Measurements from ENCODE around the gene SIAH1. TPM values are rescaled to one million over a fixed set of nuclear protein-coding genes. Genes with fewer than 3 reads are reported as not detected.

SIAH1 gene
- total and polyA plus RNA-seq, 12 donors = 9.9 to 27.5 (median 17.6) TPM

DNA sequence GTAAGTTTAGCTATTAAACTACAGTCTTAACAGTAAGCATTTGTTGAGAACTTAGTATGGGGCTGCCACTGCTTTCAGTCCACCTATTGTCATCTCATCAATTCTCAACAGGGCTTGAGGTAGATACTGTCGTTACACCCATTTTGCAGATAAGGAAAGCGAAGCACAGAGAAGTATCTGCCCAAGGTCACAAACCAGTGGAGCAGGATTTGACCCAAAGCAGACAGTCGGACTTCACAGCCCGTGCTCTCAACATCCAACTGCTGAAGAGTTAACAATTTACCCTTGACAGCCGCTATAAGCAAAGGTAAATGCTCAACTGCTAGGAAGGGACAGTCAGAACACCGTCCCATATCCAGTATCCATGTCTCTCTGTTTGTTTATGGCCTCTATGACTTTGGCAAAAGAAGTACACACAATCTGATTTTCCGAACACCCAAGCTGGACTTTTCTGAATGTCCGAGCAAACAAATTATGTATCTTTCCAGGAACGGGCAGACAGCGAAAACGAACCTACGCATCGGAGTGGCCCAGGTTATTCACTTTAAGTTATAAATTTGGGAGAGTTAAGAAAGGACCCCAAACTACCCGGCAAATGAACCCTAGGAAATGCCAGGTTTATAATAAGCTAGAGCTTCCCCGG lies 1.2 kb downstream of the SIAH1 start:
- Histone ChIP-seq H3K27ac (peak overlapping the region; percentile 48 to 100 (median 99)), H3K4me1 (replicated peaks in 1 of 2) (peaks cover 35 to 41% of the 10 kb centered on the region in 2 donors), H3K4me3 (peak overlapping the region; percentile 36 to 98 (median 68)), H3K9me3 (replicated peaks in 1 of 3) (no peaks in the 10 kb centered on the region), H3K36me3 (replicated peaks in 1 of 2) (no peaks in the 10 kb centered on the region), H3K27me3 (no peaks in the 10 kb centered on the region)
- peak in 6 of 7 donors; percentile 23 to 56 (median 25) for DNase-seq
- WGBS, 4 donors = 1 to 2% (median 2%) methylated on average over 12 to 15 of the region's 15 CpGs
- intact Hi-C loops (cut with DNase I) = no loop called here
- no peak for TF ChIP-seq POLR2A (IDR thresholded peaks at IDR 0.05)
- TF ChIP-seq, protein P1, sequence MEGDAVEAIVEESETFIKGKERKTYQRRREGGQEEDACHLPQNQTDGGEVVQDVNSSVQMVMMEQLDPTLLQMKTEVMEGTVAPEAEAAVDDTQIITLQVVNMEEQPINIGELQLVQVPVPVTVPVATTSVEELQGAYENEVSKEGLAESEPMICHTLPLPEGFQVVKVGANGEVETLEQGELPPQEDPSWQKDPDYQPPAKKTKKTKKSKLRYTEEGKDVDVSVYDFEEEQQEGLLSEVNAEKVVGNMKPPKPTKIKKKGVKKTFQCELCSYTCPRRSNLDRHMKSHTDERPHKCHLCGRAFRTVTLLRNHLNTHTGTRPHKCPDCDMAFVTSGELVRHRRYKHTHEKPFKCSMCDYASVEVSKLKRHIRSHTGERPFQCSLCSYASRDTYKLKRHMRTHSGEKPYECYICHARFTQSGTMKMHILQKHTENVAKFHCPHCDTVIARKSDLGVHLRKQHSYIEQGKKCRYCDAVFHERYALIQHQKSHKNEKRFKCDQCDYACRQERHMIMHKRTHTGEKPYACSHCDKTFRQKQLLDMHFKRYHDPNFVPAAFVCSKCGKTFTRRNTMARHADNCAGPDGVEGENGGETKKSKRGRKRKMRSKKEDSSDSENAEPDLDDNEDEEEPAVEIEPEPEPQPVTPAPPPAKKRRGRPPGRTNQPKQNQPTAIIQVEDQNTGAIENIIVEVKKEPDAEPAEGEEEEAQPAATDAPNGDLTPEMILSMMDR (IDR thresholded peaks at IDR 0.05) = no peak

GRCh38 chr16:48383009-48383876 lies 2.0 kb downstream of the SIAH1 start:
- no peaks in the 10 kb centered on the region for H3K27me3 ChIP-seq
- H3K9me3 ChIP-seq (replicated peaks in 1 of 3) = no peaks in the 10 kb centered on the region
- TF ChIP-seq POLR2A (IDR thresholded peaks at IDR 0.05) = no peak
- TF ChIP-seq, protein P1 (IDR thresholded peaks at IDR 0.05) = no peak
- 24 to 35% (median 30%) methylated on average over 6 of the region's 6 CpGs for WGBS, 4 donors
- H3K36me3 ChIP-seq (replicated peaks in 1 of 2) = no peaks in the 10 kb centered on the region
- H3K4me1 ChIP-seq (replicated peaks in 1 of 2) = peaks cover 41 to 48% of the 10 kb centered on the region in 2 donors
- intact Hi-C loops (cut with DNase I) = no loop called here
- DNase-seq = peak in 1 of 7 donors; percentile 35
- H3K27ac ChIP-seq = peak overlapping the region; percentile 47 to 100 (median 99)
- peak overlapping the region in 3 of 4 donors; percentile 46 to 98 (median 90) for H3K4me3 ChIP-seq

DNA sequence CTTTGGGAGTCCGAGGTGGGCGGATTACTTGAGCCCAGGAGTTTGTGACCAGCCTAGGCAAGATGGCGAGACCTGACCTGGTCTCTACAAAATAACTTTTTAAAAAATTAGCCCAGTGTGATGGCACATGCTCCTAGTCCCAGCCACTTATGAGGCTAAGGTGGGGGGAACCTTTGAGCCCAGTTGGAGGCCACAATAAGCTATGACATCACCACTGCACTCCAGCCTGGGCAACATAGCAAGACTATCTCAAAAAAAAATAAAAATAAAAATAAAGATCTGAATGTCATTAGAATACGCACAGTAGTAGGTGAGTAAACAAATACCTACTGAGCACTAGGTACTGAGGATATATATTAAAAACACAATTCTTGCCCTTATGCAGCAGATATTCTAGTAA lies 3.1 kb downstream of the SIAH1 start:
- Histone ChIP-seq H3K27me3 (no peaks in the 10 kb centered on the region), H3K27ac (no peak overlapping the region), H3K9me3 (replicated peaks in 1 of 3) (no peaks in the 10 kb centered on the region), H3K4me1 (replicated peaks in 1 of 2) (peaks cover 43 to 55% of the 10 kb centered on the region in 2 donors), H3K36me3 (replicated peaks in 1 of 2) (no peaks in the 10 kb centered on the region), H3K4me3 (no peak overlapping the region)
- peak in 1 of 7 donors; percentile 42 for DNase-seq
- 94 to 100% (median 97%) methylated on average over 4 of the region's 4 CpGs for WGBS, 4 donors
- intact Hi-C loops (cut with DNase I) = no loop called here
- no peak for TF ChIP-seq POLR2A (IDR thresholded peaks at IDR 0.05)
- TF ChIP-seq, protein P1 (IDR thresholded peaks at IDR 0.05) = no peak

DNA sequence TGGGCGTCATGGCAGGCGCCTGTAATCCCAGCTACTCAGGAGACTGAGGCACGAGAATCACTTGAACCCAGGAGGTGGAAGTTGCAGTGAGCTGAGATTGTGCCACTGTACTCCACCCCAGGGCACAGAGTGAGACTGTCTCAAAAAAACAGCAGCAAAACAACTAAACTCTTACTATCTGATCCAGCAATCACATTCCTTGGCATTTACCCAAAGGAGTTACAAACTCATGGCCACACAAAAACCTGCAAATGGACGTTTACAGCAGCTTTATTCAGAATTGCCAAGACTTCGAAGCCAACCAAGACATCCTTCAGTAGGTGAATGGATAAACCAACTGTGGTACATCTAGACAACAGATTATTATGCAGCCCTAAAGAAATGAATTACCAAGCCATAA lies 4.0 kb downstream of the SIAH1 start:
- Histone ChIP-seq H3K27ac (peak overlapping the region in 3 of 5 donors; percentile 13 to 39 (median 19)), H3K4me1 (replicated peaks in 1 of 2) (peaks cover 38 to 64% of the 10 kb centered on the region in 2 donors), H3K27me3 (no peaks in the 10 kb centered on the region), H3K36me3 (replicated peaks in 1 of 2) (no peaks in the 10 kb centered on the region), H3K4me3 (no peak overlapping the region), H3K9me3 (replicated peaks in 1 of 3) (no peaks in the 10 kb centered on the region)
- DNase-seq = peak in 3 of 7 donors; percentile 30 to 43 (median 41)
- 42 to 52% (median 48%) methylated on average over 5 of the region's 5 CpGs for WGBS, 4 donors
- intact Hi-C loops (cut with DNase I) = loop anchor here in 1 of 2 donors (2.0 kb wide), 1 partner anchor 16 kb away; no protein-coding TSS in a partner anchor
- TF ChIP-seq, protein P1 (IDR thresholded peaks at IDR 0.05) = no peak
- peak in 1 of 2 donors; percentile 37 for TF ChIP-seq POLR2A (IDR thresholded peaks at IDR 0.05)

Data from adrenal gland (tissue), 12 donors.